AG08396 (cell line): Measurements from ENCODE around the gene CAPN2.

ENCODE experiments used
- DNase-seq: peaks from one replicate; pipeline ENCODE4 v3.0.0; 2012; ENCODE audit warnings: low spot score, mixed read lengths

The CAPN2 gene

GRCh38 chr1:223702735-223703667 is 9.3 kb upstream of the CAPN2 start:
- DNase-seq: no peak

- no peak for DNase-seq
Measured at GRCh38 chr1:223703668-223704013, 8.7 kb upstream of the CAPN2 start.

- DNase-seq: no peak
Measured at GRCh38 chr1:223704921-223705878, 7.1 kb upstream of the CAPN2 start.

GRCh38 chr1:223706077-223706973 is 6.0 kb upstream of the CAPN2 start:
- peak; percentile 44 for DNase-seq

GRCh38 chr1:223707256-223708000 is 4.9 kb upstream of the CAPN2 start:
- DNase-seq: peak; percentile 82

GRCh38 chr1:223708001-223708359 is 4.4 kb upstream of the CAPN2 start:
- no peak for DNase-seq

GRCh38 chr1:223708651-223709268 is 3.6 kb upstream of the CAPN2 start:
- DNase-seq: no peak

GRCh38 chr1:223709598-223709997 is 2.7 kb upstream of the CAPN2 start:
- peak; percentile 39 for DNase-seq

GRCh38 chr1:223710179-223711133 is 1.9 kb upstream of the CAPN2 start:
- no peak for DNase-seq

GRCh38 chr1:223711173-223711572 is 1.2 kb upstream of the CAPN2 start:
- no peak for DNase-seq

- DNase-seq: no peak
Measured at GRCh38 chr1:223711747-223712193, 569 bp upstream of the CAPN2 start.

- no peak for DNase-seq
Measured at GRCh38 chr1:223712850-223713474, 623 bp downstream of the CAPN2 start.

GRCh38 chr1:223713546-223714420 is 1.4 kb downstream of the CAPN2 start:
- DNase-seq: no peak

- no peak for DNase-seq
Measured at GRCh38 chr1:223714421-223714724, 2.0 kb downstream of the CAPN2 start.

- peak; percentile 60 for DNase-seq
Measured at GRCh38 chr1:223714849-223715603, 2.7 kb downstream of the CAPN2 start.

GRCh38 chr1:223715604-223716172 is 3.3 kb downstream of the CAPN2 start:
- DNase-seq: no peak

GRCh38 chr1:223716302-223716862 is 4.0 kb downstream of the CAPN2 start:
- no peak for DNase-seq
